Measurements from ENCODE around the gene ADCY1.

ADCY1 gene

DNA sequence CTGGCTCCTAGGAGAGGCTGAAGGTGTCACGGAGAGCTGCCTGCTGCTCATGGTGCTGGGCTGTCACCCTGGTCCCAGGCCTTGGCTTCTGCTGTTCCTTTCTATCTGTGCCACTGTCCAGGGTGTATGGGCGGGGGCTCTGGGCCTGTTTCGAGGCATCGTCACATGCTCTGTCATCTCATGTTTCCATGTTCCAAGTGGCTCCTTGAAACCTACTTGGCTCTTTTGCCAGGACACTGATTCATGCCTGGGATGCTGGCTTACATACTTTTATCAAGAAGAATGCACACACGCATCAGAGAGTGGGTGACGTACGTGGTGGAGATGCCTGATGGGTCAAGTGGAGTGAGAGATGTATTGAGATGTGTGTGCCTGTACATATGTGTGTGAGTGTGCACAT, 50.9 kb downstream of the ADCY1 start:
- no peak for TF ChIP-seq CTCF (IDR thresholded peaks at IDR 0.05)

GRCh38 chr7:45625714-45626440, 51.7 kb downstream of the ADCY1 start:
- no peak for TF ChIP-seq CTCF (IDR thresholded peaks at IDR 0.05)

GRCh38 chr7:45626441-45627430, 52.6 kb downstream of the ADCY1 start:
- TF ChIP-seq CTCF (IDR thresholded peaks at IDR 0.05), result no peak

GRCh38 chr7:45627691-45628456, 53.7 kb downstream of the ADCY1 start:
- no peak for TF ChIP-seq CTCF (IDR thresholded peaks at IDR 0.05)

GRCh38 chr7:45631569-45631968, 57.4 kb downstream of the ADCY1 start:
- TF ChIP-seq CTCF (IDR thresholded peaks at IDR 0.05), result no peak

DNA sequence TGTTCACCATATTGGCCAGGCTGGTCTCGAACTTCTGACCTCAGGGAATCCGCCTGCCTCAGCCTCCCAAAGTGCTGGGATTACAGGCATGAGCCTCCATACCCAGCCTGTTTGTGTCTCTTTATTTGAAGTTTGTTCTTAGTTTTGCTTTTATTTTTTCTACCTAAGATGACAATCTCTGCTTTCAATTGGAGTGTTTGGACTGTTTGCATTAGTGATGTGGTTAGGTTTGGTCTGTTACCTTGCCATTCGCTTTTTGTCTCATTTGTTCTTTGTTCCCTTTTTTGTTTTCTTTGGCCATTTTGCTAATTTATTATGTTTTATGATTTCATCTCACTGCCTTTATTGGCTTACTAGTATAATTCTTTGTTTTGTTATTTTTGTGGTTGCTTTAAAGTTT, 62.6 kb downstream of the ADCY1 start:
- TF ChIP-seq CTCF (IDR thresholded peaks at IDR 0.05), result no peak

DNA sequence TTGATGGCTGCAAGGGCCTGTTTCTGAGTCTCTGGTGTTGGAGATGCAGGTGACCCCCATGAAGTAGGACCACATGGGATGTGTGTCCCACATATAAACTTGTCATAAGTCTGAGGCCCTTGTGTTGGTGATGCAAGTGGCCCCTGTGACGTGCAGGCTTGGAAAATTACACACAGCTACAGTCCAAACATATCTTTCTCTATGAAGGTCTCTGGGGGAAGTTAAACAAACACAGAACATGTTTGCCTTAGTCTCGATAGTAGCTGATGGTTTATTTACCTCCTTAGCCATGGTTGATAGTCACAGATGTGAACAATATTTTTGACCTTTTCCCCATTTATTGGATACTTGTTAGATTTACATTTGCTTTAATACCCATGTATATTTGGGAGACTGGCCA, 64.7 kb downstream of the ADCY1 start:
- no peak for TF ChIP-seq CTCF (IDR thresholded peaks at IDR 0.05)

Measured in LNCAP (cell line).